B cell (primary cell): ENCODE data around the gene TBPL2. TPM values are rescaled to one million over a fixed set of nuclear protein-coding genes. Genes with fewer than 3 reads are reported as not detected.

Experiments
- ATAC-seq: fragments of 200-7000 bp; cut with Tn5 transposase; one replicate; pipeline ENCODE4 v1.10.0; 2021; ENCODE audit warnings: low read depth, mild to moderate bottlenecking, moderate number of reproducible peaks, moderate library complexity
- CTCF ChIA-PET: fragments of 350-600 bp; sonication (Branson Sonifier 250); formaldehyde crosslinking; loops from one replicate; lab custom pipeline; 2021; ENCODE audit warnings: antibody characterized with exemption, inconsistent platforms; lab: Charles Lee
- POLR2A ChIA-PET: fragments of 350-600 bp; sonication (Branson Sonifier 250); formaldehyde crosslinking; loops from one replicate; lab custom pipeline; 2021; ENCODE audit warnings: antibody characterized with exemption; lab: Charles Lee
- DNase-seq: peaks from one replicate; pipeline ENCODE4 v3.0.0; 2013
- H2AFZ ChIP-seq: 2 replicates; pipeline ENCODE4 v1.6.1; 2012; ENCODE audit warnings: mild to moderate bottlenecking, low read depth, low read length; ENCODE audit not compliant: insufficient read depth, poor library complexity, severe bottlenecking
- H3K27ac ChIP-seq, 2 donors: 1 replicate in 1 of 2; 2 replicates in 1 of 2; pipeline ENCODE4 v1.5.1; 2012 to 2013; ENCODE audit warnings: low read length in 2 of 2, mild to moderate bottlenecking in 2 of 2, moderate library complexity in 1 of 2
- H3K27me3 ChIP-seq, 4 experiments: fragments of 200-600 bp in 1 of 4; sonication (generic) in 1 of 4; replicated peaks in 1 of 4; 1 replicate in 2 of 4; 2 replicates in 2 of 4; pipeline versions ENCODE4 v1.6.1 to v1.7.0; 2013 to 2016; ENCODE audit warnings: low read length in 3 of 4, mild to moderate bottlenecking in 2 of 4, mixed read lengths in 1 of 4, moderate library complexity in 1 of 4; ENCODE audit not compliant: insufficient read depth in 4 of 4, control insufficient read depth in 3 of 4; ENCODE audit errors: control extremely low read depth in 1 of 4
- H3K36me3 ChIP-seq, 2 experiments: replicated peaks in 1 of 2; 1 replicate in 1 of 2; 2 replicates in 1 of 2; pipeline versions ENCODE4 v1.6.1 to v1.7.1; 2013; ENCODE audit warnings: low read length in 1 of 2; ENCODE audit not compliant: insufficient read depth in 2 of 2, control insufficient read depth in 1 of 2; ENCODE audit errors: control extremely low read depth in 1 of 2, extremely low read depth in 1 of 2
- H3K4me1 ChIP-seq, 2 donors: fragments of 200-600 bp in 1 of 2; sonication (generic) in 1 of 2; 1 replicate in 1 of 2; 2 replicates in 1 of 2; pipeline versions ENCODE4 v1.5.1 to v1.6.1; 2013 to 2017; ENCODE audit warnings: low read length in 2 of 2; ENCODE audit not compliant: control insufficient read depth in 2 of 2, insufficient read depth in 2 of 2
- H3K4me2 ChIP-seq: replicated peaks from 2 replicates; pipeline ENCODE3; 2012; ENCODE audit warnings: mild to moderate bottlenecking, low read depth, low read length; ENCODE audit not compliant: poor library complexity, severe bottlenecking
- H3K4me3 ChIP-seq, 5 experiments: fragments of 200-600 bp in 1 of 5; sonication (generic) in 1 of 5; 1 replicate in 3 of 5; 2 replicates in 2 of 5; pipeline versions ENCODE4 v1.5.1 to v1.7.0; 2011 to 2016; ENCODE audit warnings: low read length in 4 of 5, mild to moderate bottlenecking in 4 of 5, low read depth in 2 of 5, control low read depth in 1 of 5, moderate library complexity in 1 of 5; ENCODE audit not compliant: insufficient read depth in 1 of 5; ENCODE audit errors: control extremely low read depth in 1 of 5, extremely low read depth in 1 of 5
- H3K79me2 ChIP-seq: fragments of 200-600 bp; sonication (generic); one replicate; pipeline ENCODE4 v1.6.0; 2016; ENCODE audit warnings: low read length; ENCODE audit not compliant: control insufficient read depth, insufficient read depth
- H3K9ac ChIP-seq: fragments of 200-600 bp; sonication (generic); 2 replicates; pipeline ENCODE4 v1.6.1; 2017; ENCODE audit warnings: mild to moderate bottlenecking, low read length, moderate library complexity
- H3K9me3 ChIP-seq, 3 donors: one replicate each; pipeline versions ENCODE4 v1.6.1 to v1.7.1; 2013; ENCODE audit warnings: low read length in 2 of 3; ENCODE audit not compliant: control insufficient read depth in 2 of 3, insufficient read depth in 1 of 3; ENCODE audit errors: control extremely low read depth in 1 of 3
- H4K20me1 ChIP-seq: 2 replicates; pipeline ENCODE4 v1.6.0; 2012; ENCODE audit warnings: mild to moderate bottlenecking, low read length; ENCODE audit not compliant: insufficient read depth, control insufficient read depth, poor library complexity, severe bottlenecking
- H3K27ac Mint-ChIP-seq: one replicate; pipeline ENCODE4 v1.8.0; 2021; ENCODE audit warnings: mixed read lengths
- H3K27me3 Mint-ChIP-seq: one replicate; pipeline ENCODE4 v1.8.0; 2021; ENCODE audit warnings: mixed read lengths
- H3K4me1 Mint-ChIP-seq: one replicate; pipeline ENCODE4 v1.8.0; 2021; ENCODE audit warnings: mixed read lengths
- H3K4me3 Mint-ChIP-seq: one replicate; pipeline ENCODE4 v1.8.0; 2021; ENCODE audit warnings: mixed read lengths
- H3K9me3 Mint-ChIP-seq: one replicate; pipeline ENCODE4 v1.8.0; 2022; ENCODE audit warnings: mixed read lengths; ENCODE audit not compliant: insufficient read depth
- CTCF ChIP-seq: fragments of 200-600 bp; IDR thresholded peaks from one replicate; pipeline ENCODE4 v1.8.0; 2022; ENCODE audit warnings: antibody characterized with exemption, mild to moderate bottlenecking
- EZH2 ChIP-seq: IDR thresholded peaks from 2 replicates; pipeline ENCODE4 v1.6.1; 2012; ENCODE audit warnings: borderline replicate concordance, low read depth, mild to moderate bottlenecking, moderate library complexity, low read length; ENCODE audit not compliant: insufficient read depth, poor library complexity, severe bottlenecking
- WGBS: methylation state at CpG from one replicate; pipeline ENCODE4 v1.1.5; 2013; ENCODE audit warnings: missing lambda C conversion rate; ENCODE audit not compliant: insufficient coverage; 5-methylcytosine and 5-hydroxymethylcytosine counted together
- intact Hi-C: fragments of 100-400 bp; cut with micrococcal nuclease; formaldehyde crosslinking; loops from one replicate; pipeline ENCODE4 v1.10.0; 2022
- polyA plus RNA-seq: library from polyadenylated mRNA; depleted of rRNA; stranded (reverse); fragments of >200 nt; gene quantifications from 2 replicates; pipeline ENCODE4 v1.2.3, GENCODE V29; 2012
- total RNA-seq, 2 donors: library from RNA; stranded (reverse); fragments of 120-200 nt in 1 of 2; gene quantifications; 1 replicate in 1 of 2; 2 replicates in 1 of 2; pipeline versions ENCODE4 v1.2.3 to v1.2.4, GENCODE V29; 2013 to 2022

Gene TBPL2
- total and polyA plus RNA-seq, 2 donors (not counting 1 experiment from before 2014, with no cell fraction given): not detected

- TF ChIP-seq EZH2 (no peak), CTCF (no peak)
- ChIA-PET CTCF (no interaction called here), POLR2A (no interaction called here)
- H3K9me3 ChIP-seq: no peaks in the 10 kb centered on the region
- no peaks in the 10 kb centered on the region for H3K79me2 ChIP-seq
- intact Hi-C loops: no loop called here
- no peak overlapping the region for H3K4me3 ChIP-seq
- Mint-ChIP-seq H3K4me1 (no peaks in the 10 kb centered on the region), H3K27ac (no peak overlapping the region), H3K27me3 (no peaks in the 10 kb centered on the region), H3K4me3 (no peak overlapping the region), H3K9me3 (no peaks in the 10 kb centered on the region)
- no peak overlapping the region for H3K4me2 ChIP-seq
- no peaks in the 10 kb centered on the region for H3K4me1 ChIP-seq
- no peak overlapping the region for H2AFZ ChIP-seq
- ATAC-seq (no peak), DNase-seq (no peak)
- H3K27ac ChIP-seq: no peak overlapping the region
- H3K27me3 ChIP-seq: no peaks in the 10 kb centered on the region
- H3K36me3 ChIP-seq: peaks cover 0 to 37% of the 10 kb centered on the region in 2 experiments
- no peak overlapping the region for H3K9ac ChIP-seq
- WGBS: 100% methylated on average over 2 of the region's 4 CpGs
- H4K20me1 ChIP-seq: peaks cover 4% of the 10 kb centered on the region
Measured at GRCh38 chr14:55387121-55387520, 53.3 kb downstream of the TBPL2 start.

- ATAC-seq (no peak), DNase-seq (no peak)
- Histone ChIP-seq H3K9me3 (no peaks in the 10 kb centered on the region), H3K4me2 (no peak overlapping the region), H3K79me2 (no peaks in the 10 kb centered on the region), H2AFZ (no peak overlapping the region), H3K4me3 (no peak overlapping the region), H3K9ac (no peak overlapping the region), H3K27me3 (no peaks in the 10 kb centered on the region), H4K20me1 (no peaks in the 10 kb centered on the region), H3K27ac (no peak overlapping the region), H3K36me3 (peaks cover 0 to 42% of the 10 kb centered on the region in 2 experiments), H3K4me1 (no peaks in the 10 kb centered on the region)
- TF ChIP-seq CTCF (no peak), EZH2 (no peak)
- H3K27ac Mint-ChIP-seq: no peak overlapping the region
- ChIA-PET POLR2A (no interaction called here), CTCF (interaction anchor here (0.6 kb wide), 1 partner anchor 137 kb away, joined by 3 read pairs; no protein-coding TSS in a partner anchor)
- no peaks in the 10 kb centered on the region for H3K27me3 Mint-ChIP-seq
- H3K4me1 Mint-ChIP-seq: no peaks in the 10 kb centered on the region
- intact Hi-C loops: no loop called here
- H3K9me3 Mint-ChIP-seq: no peaks in the 10 kb centered on the region
- H3K4me3 Mint-ChIP-seq: no peak overlapping the region
- 79% methylated on average over 3 of the region's 6 CpGs for WGBS
Measured at GRCh38 chr14:55386037-55386808, 54.2 kb downstream of the TBPL2 start.
